C4-2B (cell line): ENCODE measurements around the gene EOGT.

Experiments used
- H3K27ac ChIP-seq: fragments of 450-650 bp; 2 replicates; pipeline ENCODE4 v1.5.1; 2017
- CTCF ChIP-seq: fragments of 450-650 bp; conservative IDR thresholded peaks from 2 replicates; pipeline ENCODE4 v1.5.1; 2017; ENCODE audit warnings: mild to moderate bottlenecking
- ZFX ChIP-seq: fragments of 450-650 bp; IDR thresholded peaks from 2 replicates; pipeline ENCODE4 v1.6.1; 2017

The EOGT gene

GRCh38 chr3:69044608-69045007 lies 31.1 kb upstream of the EOGT start:
- TF ChIP-seq ZFX (no peak), CTCF (no peak)
- no peak overlapping the region for H3K27ac ChIP-seq

GRCh38 chr3:69033470-69033869 lies 20.0 kb upstream of the EOGT start:
- TF ChIP-seq ZFX (no peak), CTCF (no peak)
- H3K27ac ChIP-seq: no peak overlapping the region

DNA sequence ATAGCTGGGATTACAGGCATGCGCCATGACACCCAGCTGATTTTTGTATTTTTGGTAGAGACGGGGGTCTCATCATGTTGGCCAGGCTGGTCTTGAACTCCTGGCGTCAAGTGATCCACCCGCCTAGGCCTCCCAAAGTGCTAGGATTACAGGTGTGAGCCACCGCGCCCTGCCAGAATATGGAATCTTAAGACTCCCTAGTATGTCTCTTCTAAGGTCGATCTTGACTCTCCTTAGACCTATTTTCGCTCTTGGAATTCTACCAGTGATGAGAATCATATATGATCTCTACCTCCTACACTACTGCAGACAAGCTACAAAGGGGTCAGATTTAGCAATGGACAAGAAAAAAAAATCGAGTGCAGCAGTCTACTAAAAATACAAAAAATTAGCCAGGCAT lies 19.3 kb upstream of the EOGT start:
- H3K27ac ChIP-seq: no peak overlapping the region
- TF ChIP-seq ZFX (no peak), CTCF (no peak)

DNA sequence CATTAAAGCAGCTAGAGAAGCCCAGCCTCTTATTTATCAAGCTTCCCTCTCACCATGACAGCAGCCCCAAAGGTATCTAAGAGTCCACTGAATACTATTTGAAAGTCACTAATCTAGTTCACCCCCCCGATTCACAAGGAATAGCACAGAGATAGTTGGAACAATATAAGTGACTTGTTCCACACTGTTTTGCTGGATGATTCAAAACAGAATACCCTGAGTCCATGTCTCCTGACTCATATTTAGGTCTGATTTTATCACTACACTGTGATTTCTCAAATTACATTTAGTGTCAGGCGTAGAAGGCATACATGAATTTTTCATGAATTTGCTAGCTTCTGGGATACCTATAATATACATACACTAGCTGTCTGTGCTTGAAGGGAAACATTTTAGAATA lies 18.7 kb upstream of the EOGT start:
- TF ChIP-seq ZFX (no peak), CTCF (no peak)
- H3K27ac ChIP-seq: no peak overlapping the region

GRCh38 chr3:69031635-69032034 lies 18.2 kb upstream of the EOGT start:
- TF ChIP-seq ZFX (no peak), CTCF (no peak)
- no peak overlapping the region for H3K27ac ChIP-seq

- TF ChIP-seq CTCF: no peak
- TF ChIP-seq ZFX: no peak
- H3K27ac ChIP-seq: no peak overlapping the region
Measured at GRCh38 chr3:69020857-69021256, 7.4 kb upstream of the EOGT start.

DNA sequence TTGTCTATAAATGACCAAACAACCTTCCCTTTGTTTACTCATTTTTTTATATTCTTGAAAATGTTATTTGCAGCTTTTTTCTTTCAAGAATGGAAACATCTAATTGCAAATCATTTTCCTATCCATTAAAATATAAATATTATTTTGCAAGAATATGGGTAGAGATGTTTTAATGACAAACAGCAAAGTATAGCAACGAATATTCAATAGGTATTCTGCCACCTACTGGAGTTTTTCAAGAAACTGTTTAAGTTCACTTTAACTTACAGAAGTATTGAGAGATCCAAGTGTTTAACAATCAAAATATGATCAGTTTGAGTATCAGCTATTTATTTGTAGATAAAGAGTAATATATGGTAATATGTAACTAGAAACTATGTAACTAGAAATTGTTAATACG lies 6.9 kb upstream of the EOGT start:
- TF ChIP-seq CTCF (peak; percentile 58), ZFX (no peak)
- H3K27ac ChIP-seq: no peak overlapping the region

- H3K27ac ChIP-seq: no peak overlapping the region
- TF ChIP-seq ZFX (no peak), CTCF (no peak)
Measured at GRCh38 chr3:69016901-69017300, 3.4 kb upstream of the EOGT start.
